GM12878 (cell line): ENCODE data around the gene MAPK9. TPM values are rescaled to one million over a fixed set of nuclear protein-coding genes. Genes with fewer than 3 reads are reported as not detected.

Source experiments
- ATAC-seq: fragments of 200-7000 bp; cut with Tn5 transposase; 3 replicates; pipeline ENCODE4 v1.9.1; 2020; ENCODE audit warnings: mild to moderate bottlenecking, moderate library complexity
- BruUV-seq: library from RNA; stranded (reverse); fragments of 400-500 nt; replicated peaks from 2 replicates; lab custom pipeline; 2021; lab: Mats Ljungman, UMichigan
- CTCF ChIA-PET: fragments of 300-600 bp; sonication (Branson Sonifier 250); formaldehyde crosslinking; extraction: SDS; loops from one replicate; lab custom pipeline; 2021; ENCODE audit warnings: inconsistent platforms; lab: Yijun Ruan, JAX
- POLR2A ChIA-PET: fragments of 350-600 bp; formaldehyde crosslinking; extraction: SDS; loops from one replicate; lab custom pipeline; 2021; ENCODE audit warnings: inconsistent platforms; lab: Charles Lee
- RAD21 ChIA-PET: fragments of 300-600 bp; sonication (Branson Sonifier 250); formaldehyde crosslinking; loops from one replicate; lab custom pipeline; 2023; ENCODE audit warnings: antibody characterized with exemption; ENCODE audit not compliant: unreplicated experiment; lab: Charles Lee
- SMC1A ChIA-PET: fragments of 300-600 bp; sonication (Branson Sonifier 250); formaldehyde crosslinking; loops from one replicate; lab custom pipeline; 2023; ENCODE audit not compliant: unreplicated experiment, uncharacterized antibody; lab: Charles Lee
- DNase-seq: peaks from one replicate; pipeline ENCODE4 v3.0.0-alpha.2; 2011; ENCODE audit warnings: low read depth, low spot score
- FAIRE-seq: peaks from 3 replicates; lab custom pipeline; 2011; peaks lifted over from hg19 to GRCh38; lab: Jason Lieb, UNC
- H2AFZ ChIP-seq: 2 replicates; pipeline ENCODE4 v1.6.0; 2011; ENCODE audit warnings: low read depth, low read length, control low read depth; ENCODE audit not compliant: control insufficient read depth
- H3K27ac ChIP-seq: 2 replicates; pipeline ENCODE4 v1.5.1; 2011; ENCODE audit warnings: control low read depth; ENCODE audit not compliant: control insufficient read depth, insufficient read depth
- H3K27me3 ChIP-seq, 2 experiments: replicated peaks in 1 of 2; 2 replicates each; pipeline versions ENCODE4 v1.6.0 to v1.6.1; 2011; ENCODE audit warnings: low read length in 1 of 2; ENCODE audit not compliant: control insufficient read depth in 2 of 2, insufficient read depth in 2 of 2
- H3K36me3 ChIP-seq, 2 experiments: 2 replicates each; pipeline ENCODE4 v1.5.1; 2011; ENCODE audit warnings: low read length in 1 of 2; ENCODE audit not compliant: control insufficient read depth in 2 of 2, insufficient read depth in 2 of 2
- H3K4me1 ChIP-seq: 2 replicates; pipeline ENCODE4 v1.6.1; 2011; ENCODE audit warnings: mild to moderate bottlenecking, low read length, moderate library complexity, mixed read lengths; ENCODE audit not compliant: control insufficient read depth, insufficient read depth
- H3K4me2 ChIP-seq: 2 replicates; pipeline ENCODE4 v1.6.0; 2011; ENCODE audit warnings: control low read depth; ENCODE audit not compliant: control insufficient read depth, insufficient read depth
- H3K4me3 ChIP-seq: fragments of 200-600 bp; sonication (generic); 2 replicates; pipeline ENCODE4 v1.5.1; 2016
- H3K79me2 ChIP-seq: 2 replicates; pipeline ENCODE4 v1.6.0; 2011; ENCODE audit warnings: low read length; ENCODE audit not compliant: control insufficient read depth, insufficient read depth
- H3K9ac ChIP-seq: 2 replicates; pipeline ENCODE4 v1.8.0; 2011; ENCODE audit warnings: low read length, control low read depth, mixed read lengths; ENCODE audit not compliant: control insufficient read depth, insufficient read depth
- H3K9me3 ChIP-seq: replicated peaks from 3 replicates; pipeline ENCODE4 v1.5.1; 2011; ENCODE audit warnings: mild to moderate bottlenecking, low read length; ENCODE audit not compliant: control insufficient read depth, insufficient read depth
- H4K20me1 ChIP-seq: 2 replicates; pipeline ENCODE4 v1.6.0; 2011; ENCODE audit not compliant: control insufficient read depth, insufficient read depth
- CBX3 ChIP-seq: fragments of 200-600 bp; sonication (generic); IDR thresholded peaks from 2 replicates; pipeline ENCODE4 v1.6.1; 2016; ENCODE audit warnings: low read depth, borderline replicate concordance
- CBX5 ChIP-seq: sonication (generic); IDR thresholded peaks from 2 replicates; pipeline ENCODE4 v1.6.1; 2016; ENCODE audit warnings: low read depth, moderate library complexity, mild to moderate bottlenecking, inconsistent platforms
- CREM ChIP-seq: IDR thresholded peaks from 2 replicates; pipeline ENCODE4 v1.6.1; 2014; ENCODE audit warnings: antibody characterized with exemption, low read depth
- IKZF2 ChIP-seq, 2 experiments: fragments of 450-650 bp; IDR thresholded peaks; 2 replicates each; pipeline ENCODE4 v1.6.1; 2017; ENCODE audit warnings: mild to moderate bottlenecking in 2 of 2, moderate library complexity in 2 of 2
- JUNB ChIP-seq: IDR thresholded peaks from 2 replicates; pipeline ENCODE4 v1.6.1; 2016; ENCODE audit warnings: antibody characterized with exemption, mild to moderate bottlenecking
- KAT2A ChIP-seq: conservative IDR thresholded peaks from 2 replicates; pipeline ENCODE4 v1.6.1; 2011; ENCODE audit warnings: low read depth, low read length; ENCODE audit not compliant: control insufficient read depth
- MYB ChIP-seq: fragments of 150-350 bp; IDR thresholded peaks from 2 replicates; pipeline ENCODE4 v1.6.1; 2014; ENCODE audit warnings: mild to moderate bottlenecking, low read depth, low read length, borderline replicate concordance
- STAT3 ChIP-seq: IDR thresholded peaks from 2 replicates; pipeline ENCODE4 v1.6.1; 2011; ENCODE audit warnings: low read depth, low read length, improper control_type of control experiment
- SUZ12 ChIP-seq: fragments of 200-600 bp; sonication (generic); IDR thresholded peaks from one replicate; pipeline ENCODE4 v1.6.1; 2018; ENCODE audit warnings: antibody characterized with exemption, mild to moderate bottlenecking; ENCODE audit not compliant: unreplicated experiment
- TCF12 ChIP-seq: IDR thresholded peaks from 2 replicates; pipeline ENCODE4 v1.6.1; 2011; ENCODE audit warnings: low read depth, mild to moderate bottlenecking, low read length
- ZNF274 ChIP-seq: IDR thresholded peaks from one replicate; pipeline ENCODE4 v1.8.0; 2011; ENCODE audit not compliant: insufficient read length, insufficient read depth
- ZZZ3 ChIP-seq: IDR thresholded peaks from 2 replicates; pipeline ENCODE4 v1.6.1; 2011; ENCODE audit warnings: low read depth; ENCODE audit not compliant: control insufficient read depth, insufficient read length
- WGBS: methylation state at CpG from one replicate; pipeline ENCODE4 v1.1.6; 2016; ENCODE audit warnings: low lambda C conversion rate; ENCODE audit not compliant: insufficient replicate concordance, insufficient coverage; ENCODE audit errors: missing lambda C conversion rate; 5-methylcytosine and 5-hydroxymethylcytosine counted together
- in situ Hi-C: fragments of 300-500 bp; cut with MboI; formaldehyde crosslinking; loops from 9 replicates; pipeline ENCODE4 v1.14.3; 2018; ENCODE audit warnings: mixed read lengths
- intact Hi-C: fragments of 100-400 bp; cut with micrococcal nuclease; formaldehyde crosslinking; loops from one replicate; pipeline ENCODE4 v1.14.2; 2022; ENCODE audit not compliant: unreplicated experiment
- polyA plus RNA-seq, 11 experiments: library from polyadenylated mRNA; depleted of rRNA in 4 of 11; unstranded in 6 of 11; stranded (reverse) in 5 of 11; fragments of >200 nt; fragmentation: Nextera tagmentation in 4 of 11; fragmentation: Illumina TruSeq in 1 of 11; extraction: Ambion mirVana in 4 of 11; extraction: Trizol in 1 of 11; gene quantifications; 1 replicate in 1 of 11; 2 replicates in 10 of 11; pipeline versions ENCODE4 v1.2.1 to v1.2.3, GENCODE V29; 2011 to 2016; ENCODE audit warnings: inconsistent platforms in 2 of 11, missing spikeins in 2 of 11, low read depth in 1 of 11
- total RNA-seq, 4 experiments: library from RNA; depleted of rRNA in 3 of 4; stranded (reverse); fragments of >200 nt in 3 of 4; fragmentation: Illumina TruSeq in 1 of 4; extraction: Trizol in 1 of 4; gene quantifications; 2 replicates each; pipeline versions ENCODE4 v1.2.1 to v1.2.3, GENCODE V29; 2013 to 2021

MAPK9 gene
- total and polyA plus RNA-seq, 10 of the 15 experiments (the other 5 are each of a cell fraction or from before 2014, with no cell fraction given) = 2.1 to 52.9 (median 21.7) TPM

DNA sequence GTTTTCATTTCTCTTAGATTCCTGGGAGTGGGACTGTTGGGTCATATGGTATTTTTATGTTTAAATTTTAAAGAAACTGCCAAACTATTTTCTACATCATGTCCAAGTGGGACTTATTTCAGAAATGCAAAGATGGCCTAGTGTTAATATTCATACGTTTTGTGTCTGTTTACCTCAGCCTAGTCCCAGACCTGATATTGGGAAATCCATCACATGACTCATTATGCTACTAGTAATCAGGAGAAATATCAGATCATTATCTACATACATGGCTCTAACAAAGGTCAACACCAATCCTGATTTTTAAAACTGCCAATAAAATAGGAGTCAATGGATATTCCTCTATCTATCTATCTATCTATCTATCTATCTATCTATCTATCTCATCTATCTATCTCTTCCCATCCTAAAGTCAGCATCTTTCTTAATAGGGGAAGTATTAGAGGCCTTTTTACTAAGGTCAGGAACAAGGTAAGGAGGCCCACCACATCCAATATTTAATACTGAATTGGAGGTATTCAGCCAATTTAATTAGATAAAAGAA is 87.5 kb downstream of the MAPK9 start:
- DNase-seq = no peak
- Histone ChIP-seq H3K9me3 (no peaks in the 10 kb centered on the region; the same call in 2 of the 3 replicates), H3K27me3 (peaks cover 0 to 5% of the 10 kb centered on the region in 2 experiments; a peak in 2 of 4 replicates), H2AFZ (no peak overlapping the region), H3K79me2 (no peaks in the 10 kb centered on the region), H3K4me3 (no peak overlapping the region), H3K4me2 (no peak overlapping the region), H3K9ac (no peak overlapping the region), H3K27ac (no peak overlapping the region), H3K4me1 (no peaks in the 10 kb centered on the region), H4K20me1 (no peaks in the 10 kb centered on the region), H3K36me3 (no peaks in the 10 kb centered on the region)
- 32% methylated on average over 1 of the region's 1 CpG for WGBS
- ChIA-PET POLR2A (no interaction called here), CTCF (interaction anchor here (4.0 kb wide), 1 partner anchor 111 kb away, joined by 32 read pairs; no protein-coding TSS in a partner anchor), RAD21 (no interaction called here), SMC1A (no interaction called here)
- no TSS peak for BruUV-seq
- no peak for TF ChIP-seq TCF12
- TF ChIP-seq CBX5 = no peak
- no peak for TF ChIP-seq CBX3
- no peak for TF ChIP-seq ZNF274
- no peak for TF ChIP-seq KAT2A
- no peak for TF ChIP-seq ZZZ3
- no peak for TF ChIP-seq JUNB
- TF ChIP-seq IKZF2 (IDR thresholded peaks at IDR 0.05) = no peak
- no peak for TF ChIP-seq CREM
- TF ChIP-seq STAT3 = no peak
- no peak for TF ChIP-seq MYB
- TF ChIP-seq SUZ12 = no peak
- intact Hi-C loops (no loop called here), in situ Hi-C loops (no loop called here)
- no peak for ATAC-seq
- FAIRE-seq = no peak
